Stimulated activated CD4-positive, alpha-beta T cell treated with anti-CD3 and anti-CD28 coated beads, Interleukin-15, amount 100 ng/mL, for 1 hour (primary cell): Measurements from ENCODE around the gene ME2.
"Not testable (repeated sequence)": the region's sequence is repeated elsewhere in the genome, so short reads cannot be mapped to it uniquely, and the experiment has no call there.

Source experiments
- DNase-seq, 2 donors: peaks; one replicate each; pipeline ENCODE4 v3.0.0-alpha.2; 2020; ENCODE audit warnings: low read depth in 1 of 2, low spot score in 1 of 2

ME2 gene

GRCh38 chr18:50859793-50860555, 18.9 kb upstream of the ME2 start:
- no peak for DNase-seq

GRCh38 chr18:50861617-50862016, 17.3 kb upstream of the ME2 start:
- DNase-seq: no peak

- no peak for DNase-seq
Measured at GRCh38 chr18:50862401-50862800, 16.5 kb upstream of the ME2 start.

- no peak for DNase-seq
Measured at GRCh38 chr18:50863840-50864375, 15.0 kb upstream of the ME2 start.

GRCh38 chr18:50866765-50867164, 12.2 kb upstream of the ME2 start:
- no peak for DNase-seq

- no peak for DNase-seq
Measured at GRCh38 chr18:50869150-50869549, 9.8 kb upstream of the ME2 start.

GRCh38 chr18:50870138-50870845, 8.6 kb upstream of the ME2 start:
- no peak for DNase-seq

GRCh38 chr18:50871846-50872245, 7.1 kb upstream of the ME2 start:
- no peak for DNase-seq

GRCh38 chr18:50875966-50876536, 2.9 kb upstream of the ME2 start:
- no peak for DNase-seq

- no peak for DNase-seq
Measured at GRCh38 chr18:50877545-50878265, 1.2 kb upstream of the ME2 start.

GRCh38 chr18:50879302-50880118, 592 bp downstream of the ME2 start:
- DNase-seq: peak in 1 of 2 donors; percentile 7

GRCh38 chr18:50880119-50880465, 1.2 kb downstream of the ME2 start:
- no peak for DNase-seq

GRCh38 chr18:50880944-50881343, 2.0 kb downstream of the ME2 start:
- DNase-seq: not testable (repeated sequence)

- DNase-seq: no peak
Measured at GRCh38 chr18:50886929-50887328, 8.0 kb downstream of the ME2 start.

GRCh38 chr18:50895350-50896045, 16.6 kb downstream of the ME2 start:
- no peak for DNase-seq

GRCh38 chr18:50896093-50896492, 17.2 kb downstream of the ME2 start:
- no peak for DNase-seq

GRCh38 chr18:50898919-50899318, 20.0 kb downstream of the ME2 start:
- DNase-seq: no peak

- no peak for DNase-seq
Measured at GRCh38 chr18:50902797-50903196, 23.9 kb downstream of the ME2 start.

- DNase-seq: no peak
Measured at GRCh38 chr18:50906843-50907242, 27.9 kb downstream of the ME2 start.

GRCh38 chr18:50909261-50909660, 30.3 kb downstream of the ME2 start:
- DNase-seq: no peak
